Suppressor macrophage (primary cell): Measurements from ENCODE around the gene TEX26.

ENCODE experiments used
- DNase-seq, 4 experiments: peaks; one replicate each; pipeline ENCODE4 v3.0.0-alpha.2; 2020 to 2022
- total RNA-seq, 17 experiments: gene quantifications; one replicate each; lab custom pipeline; 2026; ENCODE audit warnings: mixed read lengths in 6 of 17, inconsistent platforms in 3 of 17; lab: John Stamatoyannopoulos, UW

TEX26 gene
- 0 to 1.8 (median 0) reads per million in 17 experiments for total RNA-seq

GRCh38 chr13:30932481-30933353, at the start of gene TEX26:
Gene TEX26, plus strand, starts transcription at chr13:30932656. Its CDS starts 60 bp downstream, at chr13:30932716.
- no peak for DNase-seq

- no peak for DNase-seq
Measured at GRCh38 chr13:30882996-30883766, 49.3 kb upstream of the TEX26 start.

- no peak for DNase-seq
Measured at GRCh38 chr13:30884543-30884942, 47.9 kb upstream of the TEX26 start.

GRCh38 chr13:30889196-30889690, 43.2 kb upstream of the TEX26 start:
- no peak for DNase-seq

- peak in 2 of 4 experiments; percentile 39 to 58 for DNase-seq
Measured at GRCh38 chr13:30892966-30893365, 39.5 kb upstream of the TEX26 start.

GRCh38 chr13:30895773-30896172, 36.7 kb upstream of the TEX26 start:
- no peak for DNase-seq

- no peak for DNase-seq
Measured at GRCh38 chr13:30898070-30898469, 34.4 kb upstream of the TEX26 start.

- peak; percentile 70 to 91 (median 75) for DNase-seq
Measured at GRCh38 chr13:30898678-30899241, 33.7 kb upstream of the TEX26 start.

- DNase-seq, result peak in 2 of 4 experiments; percentile 38 to 43
Measured at GRCh38 chr13:30900436-30900835, 32.0 kb upstream of the TEX26 start.

- peak in 2 of 4 experiments; percentile 19 to 60 for DNase-seq
Measured at GRCh38 chr13:30900952-30901749, 31.3 kb upstream of the TEX26 start.

- no peak for DNase-seq
Measured at GRCh38 chr13:30904043-30904442, 28.4 kb upstream of the TEX26 start.

- no peak for DNase-seq
Measured at GRCh38 chr13:30905932-30906383, 26.5 kb upstream of the TEX26 start, which contains the start of gene MEDAG. Gene MEDAG, plus strand, starts transcription at chr13:30906271. Its CDS starts 245 bp downstream, at chr13:30906516.

- peak in 3 of 4 experiments; percentile 25 to 53 (median 34) for DNase-seq
Measured at GRCh38 chr13:30906411-30907051, 25.9 kb upstream of the TEX26 start.

- DNase-seq, result no peak
Measured at GRCh38 chr13:30907121-30907861, 25.2 kb upstream of the TEX26 start.

GRCh38 chr13:30908416-30908980, 24.0 kb upstream of the TEX26 start:
- DNase-seq, result no peak

GRCh38 chr13:30910676-30911075, 21.8 kb upstream of the TEX26 start:
- DNase-seq, result no peak

GRCh38 chr13:30915691-30916541, 16.5 kb upstream of the TEX26 start:
- no peak for DNase-seq

- no peak for DNase-seq
Measured at GRCh38 chr13:30916991-30917390, 15.5 kb upstream of the TEX26 start.
